Stimulated activated naive CD4-positive, alpha-beta T cell treated with Interleukin-2 at 50 U/mL for 16 hours (primary cell): ENCODE measurements around the gene DUSP9.

Experiments
- DNase-seq: peaks from one replicate; lab custom pipeline; 2025; lab: John Stamatoyannopoulos, UW

DUSP9 gene

DNA sequence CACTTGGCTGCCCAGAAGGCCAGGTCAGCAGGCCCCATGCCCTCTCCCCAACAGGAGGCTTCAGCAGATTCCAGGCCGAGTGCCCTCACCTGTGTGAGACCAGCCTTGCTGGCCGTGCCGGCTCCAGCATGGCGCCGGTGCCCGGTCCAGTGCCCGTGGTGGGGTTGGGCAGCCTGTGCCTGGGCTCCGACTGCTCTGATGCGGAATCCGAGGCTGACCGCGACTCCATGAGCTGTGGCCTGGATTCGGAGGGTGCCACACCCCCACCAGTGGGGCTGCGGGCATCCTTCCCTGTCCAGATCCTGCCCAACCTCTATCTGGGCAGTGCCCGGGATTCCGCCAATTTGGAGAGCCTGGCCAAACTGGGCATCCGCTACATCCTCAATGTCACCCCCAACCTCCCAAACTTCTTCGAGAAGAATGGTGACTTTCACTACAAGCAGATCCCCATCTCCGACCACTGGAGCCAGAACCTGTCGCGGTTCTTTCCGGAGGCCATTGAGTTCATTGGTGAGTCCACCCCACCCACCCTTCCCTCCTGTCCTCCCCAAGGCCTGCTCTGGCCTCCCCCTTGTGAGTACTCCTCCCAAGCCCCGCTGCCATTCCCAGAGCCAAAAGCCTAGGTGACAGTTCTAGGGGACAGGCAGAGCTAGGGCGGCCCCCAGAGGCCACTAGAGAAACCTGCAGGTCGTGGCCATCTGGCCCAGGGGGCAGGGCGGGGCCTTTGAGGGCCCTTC, 2.3 kb downstream of the DUSP9 start:
- no peak for DNase-seq

DNA sequence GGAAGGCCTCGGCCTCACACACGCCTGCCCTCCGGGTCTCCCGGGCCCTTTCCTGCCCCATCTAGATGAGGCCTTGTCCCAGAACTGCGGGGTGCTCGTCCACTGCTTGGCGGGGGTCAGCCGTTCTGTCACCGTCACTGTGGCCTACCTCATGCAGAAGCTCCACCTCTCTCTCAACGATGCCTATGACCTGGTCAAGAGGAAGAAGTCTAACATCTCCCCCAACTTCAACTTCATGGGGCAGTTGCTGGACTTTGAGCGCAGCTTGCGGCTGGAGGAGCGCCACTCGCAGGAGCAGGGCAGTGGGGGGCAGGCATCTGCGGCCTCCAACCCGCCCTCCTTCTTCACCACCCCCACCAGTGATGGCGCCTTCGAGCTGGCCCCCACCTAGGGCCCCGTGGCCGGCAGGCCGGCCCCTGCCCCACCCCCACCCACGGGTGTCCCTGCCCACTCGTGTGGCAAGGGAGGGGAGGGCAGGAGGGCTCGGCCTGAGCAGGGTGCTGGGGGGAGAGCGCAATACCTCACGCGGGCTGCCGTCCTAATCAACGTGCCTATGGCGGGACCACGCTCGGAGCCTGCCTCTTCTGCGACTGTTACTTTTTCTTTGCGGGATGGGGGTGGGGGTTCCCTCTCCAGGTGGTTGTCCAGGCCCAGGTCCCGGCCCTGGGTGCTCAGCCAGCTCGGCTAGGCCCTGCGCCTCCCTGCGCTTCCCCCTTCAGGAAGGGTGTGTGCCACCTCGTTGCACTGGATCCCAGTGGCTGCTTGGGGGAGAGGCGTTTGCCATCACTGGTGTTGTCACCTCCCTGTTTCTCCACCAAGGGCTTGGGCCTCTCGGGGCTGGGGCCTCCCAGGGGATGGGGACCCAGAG, 3.1 kb downstream of the DUSP9 start:
- no peak for DNase-seq

GRCh38 chrX:153650959-153651358, 4.0 kb downstream of the DUSP9 start:
- DNase-seq = no peak

GRCh38 chrX:153651540-153652079, 4.6 kb downstream of the DUSP9 start:
- no peak for DNase-seq

DNA sequence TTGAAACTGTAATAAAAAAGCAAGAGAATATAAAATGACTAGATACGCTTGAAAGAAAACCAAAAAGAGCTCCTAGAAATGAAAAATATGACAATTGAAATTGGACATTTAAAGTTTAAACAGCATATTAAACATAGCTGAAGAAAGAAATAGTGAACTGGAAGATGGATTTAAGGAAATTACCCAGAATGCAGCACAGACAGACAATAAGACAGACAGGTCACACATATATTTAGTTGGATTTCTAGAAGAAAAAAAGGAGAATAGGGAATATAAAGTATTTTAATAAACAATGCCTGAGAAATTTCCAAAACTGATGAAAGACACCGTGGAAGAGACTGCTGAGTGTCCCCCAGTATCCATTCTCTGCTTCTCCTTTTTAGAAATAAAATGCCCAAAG, 6.6 kb downstream of the DUSP9 start:
- no peak for DNase-seq

DNA sequence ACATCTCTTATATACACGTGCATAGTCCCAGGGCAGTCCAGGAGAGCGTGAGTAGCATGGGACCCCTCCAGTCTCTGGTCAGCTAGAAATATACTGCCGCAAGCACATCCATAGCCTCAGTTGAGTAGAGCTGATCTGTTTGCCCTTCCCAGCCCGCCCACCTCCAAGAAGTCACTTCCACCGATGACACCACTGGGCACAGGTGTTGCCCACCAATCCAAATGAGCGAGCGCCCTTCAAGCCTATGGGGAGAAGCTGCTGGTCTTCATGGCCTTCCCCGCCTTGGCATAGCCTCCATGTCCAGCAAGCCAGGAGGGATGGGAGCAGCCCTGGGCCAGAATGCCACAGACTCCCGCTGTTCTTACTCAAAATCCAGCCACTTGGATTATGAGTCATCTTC, 10.2 kb downstream of the DUSP9 start:
- no peak for DNase-seq

GRCh38 chrX:153659268-153659667, 12.3 kb downstream of the DUSP9 start:
- no peak for DNase-seq

DNA sequence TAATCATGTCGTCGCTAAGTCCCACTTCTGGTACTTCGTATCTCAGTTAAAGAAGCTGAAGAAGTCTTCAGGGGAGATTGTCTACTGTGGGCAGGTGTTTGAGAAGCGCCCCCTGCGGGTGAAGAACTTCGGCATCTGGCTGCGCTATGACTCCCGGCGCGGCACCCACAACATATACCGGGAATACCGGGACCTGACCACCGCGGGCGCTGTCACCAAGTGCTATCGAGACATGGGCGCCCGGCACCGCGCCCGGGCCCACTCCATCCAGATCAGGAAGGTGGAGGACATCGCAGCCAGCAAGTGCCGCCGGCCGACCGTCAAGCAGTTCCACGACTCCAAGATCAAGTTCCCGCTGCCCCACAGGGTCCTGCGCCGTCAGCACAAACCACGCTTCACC, 15.3 kb downstream of the DUSP9 start:
- DNase-seq = peak; percentile 34

- DNase-seq = no peak
Observed at GRCh38 chrX:153665726-153666306, 18.8 kb downstream of the DUSP9 start.

- no peak for DNase-seq
Observed at GRCh38 chrX:153667281-153667955, 20.4 kb downstream of the DUSP9 start.

DNA sequence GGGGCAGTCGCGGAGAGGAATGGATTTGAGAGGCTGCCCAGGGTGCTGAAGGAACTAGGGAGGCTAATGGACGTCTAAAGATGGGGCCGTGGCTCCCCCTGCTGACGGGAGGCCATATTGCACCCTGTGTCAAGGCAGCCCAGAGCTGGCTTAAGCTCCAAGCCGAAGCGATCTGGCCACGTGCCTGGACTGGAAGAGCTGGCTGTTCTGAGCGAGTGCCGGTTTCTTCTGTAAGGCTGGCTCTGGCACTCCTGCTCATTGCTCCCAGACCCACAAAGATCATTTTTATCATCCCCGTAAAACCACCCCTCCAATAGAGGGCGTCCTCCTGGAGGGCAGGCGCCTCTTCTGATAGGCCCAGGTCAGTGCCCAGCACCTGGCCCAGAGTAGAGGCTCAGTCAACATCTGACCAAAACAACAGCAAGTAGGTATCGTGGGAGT, 21.0 kb downstream of the DUSP9 start:
- DNase-seq = peak; percentile 69

DNA sequence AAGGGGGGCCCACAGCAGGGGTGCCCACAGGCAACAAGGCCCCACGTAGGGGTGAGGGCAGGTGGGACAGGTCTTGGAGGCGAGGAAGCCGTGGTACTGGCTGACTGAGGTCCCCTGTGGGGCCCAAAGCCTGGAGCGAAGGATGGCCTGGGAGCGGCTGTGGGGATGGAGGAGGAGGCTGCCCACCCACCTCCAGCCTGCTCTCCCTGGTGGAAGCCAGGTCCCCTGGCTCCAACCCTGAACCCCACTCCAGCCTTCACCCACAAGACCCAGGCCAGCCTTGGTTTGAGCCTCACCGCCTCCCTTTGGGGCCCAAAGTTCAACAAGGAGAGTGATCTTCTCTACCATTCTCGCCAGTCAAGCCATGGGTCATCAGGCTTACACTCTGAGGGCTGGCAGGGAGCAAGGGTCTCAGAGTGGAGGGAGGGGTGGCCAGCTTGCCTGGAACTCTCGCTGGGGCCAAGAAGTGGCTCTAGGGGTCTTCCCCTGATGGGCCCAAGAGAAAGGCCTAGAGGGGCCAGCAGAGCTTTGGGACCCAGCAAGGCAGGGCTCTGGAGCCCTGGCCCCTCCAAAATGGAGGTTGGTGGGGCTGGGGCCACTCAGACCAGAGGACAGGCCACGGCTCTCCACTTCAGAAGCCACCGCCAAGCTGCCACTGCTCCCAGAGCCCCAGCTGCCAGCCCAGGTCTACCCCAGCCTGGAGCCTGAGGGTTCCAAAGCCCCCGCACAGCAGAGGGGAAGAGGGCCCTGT, 21.6 kb downstream of the DUSP9 start:
- no peak for DNase-seq

DNA sequence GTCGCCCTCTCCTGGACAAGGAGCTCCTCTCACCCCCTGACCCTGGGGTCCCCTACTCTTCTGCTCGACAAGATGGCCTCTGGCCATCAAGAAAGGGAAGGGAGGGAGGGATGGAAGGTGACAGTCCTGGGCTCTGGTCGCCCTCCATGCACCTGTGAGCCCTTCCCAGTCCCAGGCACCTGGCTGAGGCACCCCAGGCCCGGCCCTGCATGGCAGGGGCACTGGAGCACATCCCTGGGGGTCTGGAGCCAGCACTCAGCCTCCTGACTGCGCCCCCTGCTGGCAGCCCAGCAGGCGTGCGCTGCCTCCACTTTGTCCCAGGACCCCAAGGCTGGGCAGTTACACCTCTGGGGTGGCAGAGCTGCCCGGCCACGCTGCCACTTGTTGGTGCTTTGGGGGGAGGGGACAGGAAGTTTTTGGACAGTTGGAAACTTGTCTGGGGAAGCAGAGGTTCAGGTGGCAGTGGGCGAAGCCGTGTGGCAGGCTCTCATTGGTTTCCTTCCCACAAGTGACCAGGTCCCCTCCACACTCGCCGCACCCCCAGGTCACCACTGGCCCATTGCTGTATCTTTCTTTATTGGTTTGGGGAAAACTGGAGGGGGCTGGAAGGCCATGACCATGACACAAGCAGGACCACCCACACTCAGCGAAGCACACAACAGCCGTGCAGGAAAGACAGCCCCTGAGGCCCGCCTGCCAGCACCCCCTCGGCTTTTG, 22.3 kb downstream of the DUSP9 start:
- peak; percentile 15 for DNase-seq

GRCh38 chrX:153669901-153670731, 23.1 kb downstream of the DUSP9 start:
- DNase-seq = no peak

DNA sequence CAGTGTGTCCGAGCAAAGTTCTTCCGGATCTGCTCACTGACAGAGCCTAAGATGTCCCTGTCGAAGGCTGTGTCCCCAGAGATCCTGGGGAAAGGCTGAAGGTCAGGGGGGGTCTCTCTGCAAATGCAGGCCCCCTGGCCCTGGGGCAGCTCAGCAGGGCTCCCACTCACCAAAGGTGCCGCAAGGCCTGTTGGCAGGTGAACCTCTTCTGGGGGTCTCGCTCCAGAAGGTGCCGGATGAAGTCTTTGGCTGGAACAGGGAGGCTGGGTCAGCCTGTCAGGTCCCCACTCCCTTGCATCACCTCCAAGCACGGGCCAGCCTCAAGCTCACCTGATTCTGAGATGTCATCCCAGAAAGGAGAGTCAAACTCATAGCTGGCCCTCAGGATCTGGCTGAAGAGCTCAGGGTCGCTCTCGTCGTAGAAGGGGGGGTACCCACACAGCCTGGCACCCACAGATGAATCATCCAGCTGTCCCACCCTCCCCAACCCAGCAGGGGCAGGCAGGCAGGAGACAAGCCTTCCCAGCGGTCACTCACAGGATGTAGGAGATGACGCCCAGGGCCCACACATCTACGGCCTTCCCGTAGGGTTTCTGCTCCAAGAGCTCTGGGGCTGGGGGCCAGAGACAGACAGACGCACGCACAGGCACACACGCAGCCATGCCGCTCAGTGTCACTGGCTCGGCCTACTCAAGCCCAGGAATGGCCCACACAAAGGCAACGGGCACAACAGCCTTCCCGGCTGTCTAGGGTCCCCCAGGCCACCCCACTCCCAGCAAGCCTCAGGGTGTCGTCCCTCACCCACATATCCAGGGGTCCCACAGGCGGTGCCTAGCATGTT, 24.0 kb downstream of the DUSP9 start:
- no peak for DNase-seq

DNA sequence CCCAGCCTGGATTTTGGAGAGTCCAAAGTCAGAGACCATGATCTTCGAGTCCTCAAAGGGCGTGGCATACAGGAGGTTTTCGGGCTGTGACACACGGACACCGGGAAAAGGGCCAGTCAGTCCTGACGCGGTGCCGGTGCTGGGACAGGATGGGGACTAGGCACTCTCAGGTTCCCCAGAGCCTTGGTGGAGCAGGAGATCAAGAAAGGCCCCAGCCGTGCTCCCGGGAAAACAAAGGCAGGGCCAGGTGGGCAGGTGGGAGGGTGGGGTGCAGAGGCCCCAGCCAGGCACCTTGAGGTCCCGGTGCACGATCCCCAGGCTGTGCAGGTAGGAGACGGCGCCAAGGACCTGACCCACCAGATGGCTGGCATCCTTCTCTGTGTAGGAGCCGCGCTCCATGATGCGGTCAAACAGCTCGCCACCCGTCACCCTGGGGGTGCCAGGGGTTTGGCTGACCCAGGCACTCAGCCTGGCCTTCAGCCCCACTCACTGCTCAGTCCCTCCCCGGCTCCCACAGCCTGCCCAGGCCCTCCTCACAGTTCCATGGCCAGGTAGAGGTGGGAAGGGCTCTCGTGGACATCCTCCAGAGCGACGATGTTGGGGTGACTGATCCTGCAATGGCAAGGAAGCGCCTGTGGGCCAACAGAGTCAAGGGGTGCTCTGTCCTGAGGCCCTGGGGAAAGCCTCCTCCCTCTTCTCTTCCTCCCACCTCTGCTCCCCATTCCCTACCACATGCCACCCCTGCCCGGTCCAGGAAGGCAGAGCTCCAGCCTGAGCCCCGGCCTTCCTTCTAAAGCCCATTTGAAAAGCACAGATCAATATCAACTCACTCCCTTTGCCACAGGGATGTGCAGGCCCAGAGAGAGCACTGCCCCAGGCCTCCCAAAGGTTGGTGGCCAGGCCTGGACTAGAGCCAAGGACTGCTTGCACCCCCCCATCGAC, 24.9 kb downstream of the DUSP9 start:
- DNase-seq = no peak

- no peak for DNase-seq
Observed at GRCh38 chrX:153672531-153673427, 25.8 kb downstream of the DUSP9 start.
